Endothelial cell of umbilical vein (primary cell): ENCODE results near the gene DAB2IP. TPM values are rescaled to one million over a fixed set of nuclear protein-coding genes. Genes with fewer than 3 reads are reported as not detected.

ENCODE experiments used
- BruUV-seq: library from RNA; stranded (reverse); fragments of 400-500 nt; replicated peaks from 2 replicates; lab custom pipeline; 2021; lab: Mats Ljungman, UMichigan
- CTCF ChIA-PET: fragments of 300-600, 350-600 bp; sonication (Branson Sonifier 250); formaldehyde crosslinking; loops from one replicate; lab custom pipeline; 2021; ENCODE audit warnings: antibody characterized with exemption, inconsistent platforms; lab: Charles Lee
- POLR2A ChIA-PET: fragments of 300-600, 350-600 bp; sonication (Branson Sonifier 250); formaldehyde crosslinking; loops from one replicate; lab custom pipeline; 2021; ENCODE audit warnings: antibody characterized with exemption, inconsistent platforms; lab: Charles Lee
- DNase-seq: peaks from one replicate; pipeline ENCODE4 v3.0.0-alpha.2; 2011; ENCODE audit warnings: low read depth, low spot score
- FAIRE-seq: peaks from 2 replicates; lab custom pipeline; 2011; peaks lifted over from hg19 to GRCh38; lab: Jason Lieb, UNC
- H2AFZ ChIP-seq: 2 replicates; pipeline ENCODE4 v1.6.0; 2012; ENCODE audit warnings: low read depth, low read length, control low read depth, inconsistent platforms
- H3K27ac ChIP-seq: 2 replicates; pipeline ENCODE4 v1.5.1; 2011; ENCODE audit warnings: low read depth, mild to moderate bottlenecking, control low read depth, low read length, moderate library complexity; ENCODE audit not compliant: insufficient read depth
- H3K27me3 ChIP-seq, 2 experiments: 2 replicates each; pipeline versions ENCODE4 v1.6.0 to v1.6.1; 2011; ENCODE audit warnings: low read length in 2 of 2, mixed read lengths in 1 of 2; ENCODE audit not compliant: control insufficient read depth in 2 of 2, insufficient read depth in 2 of 2
- H3K36me3 ChIP-seq, 2 experiments: 2 replicates in 1 of 2; 3 replicates in 1 of 2; pipeline ENCODE4 v1.5.1; 2011; ENCODE audit warnings: low read length in 2 of 2, mild to moderate bottlenecking in 1 of 2, moderate library complexity in 1 of 2; ENCODE audit not compliant: control insufficient read depth in 2 of 2, insufficient read depth in 2 of 2; ENCODE audit errors: extremely low read depth in 1 of 2
- H3K4me1 ChIP-seq: 3 replicates; pipeline ENCODE4 v1.5.1; 2011; ENCODE audit warnings: mild to moderate bottlenecking, low read length; ENCODE audit not compliant: control insufficient read depth, insufficient read depth; ENCODE audit errors: extremely low read depth
- H3K4me2 ChIP-seq: 2 replicates; pipeline ENCODE4 v1.6.1; 2011; ENCODE audit warnings: low read length, control low read depth, mixed read lengths; ENCODE audit not compliant: insufficient read depth
- H3K4me3 ChIP-seq, 3 experiments: fragments of 200-600 bp in 1 of 3; sonication (generic), shearing (Covaris generic) in 1 of 3; replicated peaks in 1 of 3; 2 replicates each; pipeline ENCODE4 v1.5.1; 2011 to 2016; ENCODE audit warnings: control low read depth in 3 of 3, low read length in 3 of 3, mild to moderate bottlenecking in 2 of 3, inconsistent platforms in 1 of 3, low read depth in 1 of 3, moderate library complexity in 1 of 3; ENCODE audit not compliant: insufficient read depth in 1 of 3
- H3K79me2 ChIP-seq: 2 replicates; pipeline ENCODE4 v1.6.0; 2012; ENCODE audit warnings: low read length, inconsistent platforms; ENCODE audit not compliant: control insufficient read depth, insufficient read depth
- H3K9ac ChIP-seq: replicated peaks from 2 replicates; pipeline ENCODE3; 2011; ENCODE audit warnings: low read length, control low read depth; ENCODE audit not compliant: insufficient read depth; ENCODE audit errors: extremely low read depth
- H3K9me1 ChIP-seq: replicated peaks from 3 replicates; pipeline ENCODE4 v1.6.0; 2011; ENCODE audit warnings: mild to moderate bottlenecking, low read length; ENCODE audit not compliant: control insufficient read depth, insufficient read depth; ENCODE audit errors: extremely low read depth
- H3K9me3 ChIP-seq: replicated peaks from 2 replicates; pipeline ENCODE4 v1.5.1; 2012; ENCODE audit warnings: low read length, inconsistent platforms; ENCODE audit not compliant: control insufficient read depth, insufficient read depth
- H4K20me1 ChIP-seq: replicated peaks from 2 replicates; pipeline ENCODE3; 2011; ENCODE audit warnings: mild to moderate bottlenecking, low read length; ENCODE audit not compliant: control insufficient read depth, insufficient read depth; ENCODE audit errors: extremely low read depth
- CTCF ChIP-seq, 2 donors: IDR thresholded peaks; 1 replicate in 1 of 2; 2 replicates in 1 of 2; pipeline ENCODE4 v1.5.1; 2011; ENCODE audit warnings: low read length in 2 of 2, mild to moderate bottlenecking in 2 of 2, moderate library complexity in 2 of 2, control low read depth in 1 of 2, inconsistent platforms in 1 of 2, low read depth in 1 of 2; ENCODE audit not compliant: insufficient read depth in 1 of 2; ENCODE audit errors: extremely low read depth in 1 of 2
- EZH2 ChIP-seq: IDR thresholded peaks from 2 replicates; pipeline ENCODE4 v1.6.1; 2012; ENCODE audit warnings: borderline replicate concordance, low read depth, mild to moderate bottlenecking, moderate library complexity, low read length, inconsistent platforms; ENCODE audit not compliant: severe bottlenecking
- FOS ChIP-seq: IDR thresholded peaks from 2 replicates; pipeline ENCODE4 v1.6.1; 2011; ENCODE audit warnings: mild to moderate bottlenecking, low read length, moderate library complexity, borderline replicate concordance; ENCODE audit not compliant: insufficient read depth
- GATA2 ChIP-seq: IDR thresholded peaks from 2 replicates; pipeline ENCODE4 v1.7.0; 2011; ENCODE audit warnings: low read depth, mild to moderate bottlenecking, moderate library complexity, mixed read lengths, low read length; ENCODE audit not compliant: insufficient read length, insufficient read depth
- MAX ChIP-seq: IDR thresholded peaks from 2 replicates; pipeline ENCODE4 v1.6.1; 2011; ENCODE audit not compliant: insufficient read depth, insufficient read length
- MYC ChIP-seq: IDR thresholded peaks from one replicate; pipeline ENCODE4 v1.6.1; 2011; ENCODE audit warnings: mild to moderate bottlenecking, low read depth, low read length
- POLR2AphosphoS5 ChIP-seq: IDR thresholded peaks from 2 replicates; pipeline ENCODE4 v1.6.1; 2012; ENCODE audit warnings: low read depth, mild to moderate bottlenecking, control low read depth, low read length, moderate library complexity; ENCODE audit not compliant: insufficient read depth
- dilution Hi-C: fragments of 300-500 bp; cut with MboI; formaldehyde crosslinking; loops from one replicate; pipeline ENCODE4 v1.15.0; 2019; ENCODE audit warnings: low sequenced_read_pairs; ENCODE audit not compliant: extremely low pct_ligation_motif_present
- intact Hi-C: fragments of 100-400 bp; cut with micrococcal nuclease; formaldehyde crosslinking; loops from one replicate; pipeline ENCODE4 v1.10.0; 2022
- polyA plus RNA-seq, 4 experiments: library from polyadenylated mRNA; depleted of rRNA in 3 of 4; stranded (reverse) in 3 of 4; unstranded in 1 of 4; fragments of >200 nt; gene quantifications; 2 replicates each; pipeline versions ENCODE4 v1.2.1 to v1.2.3, GENCODE V29; 2011 to 2012; ENCODE audit warnings: missing spikeins in 1 of 4
- total RNA-seq: library from RNA; stranded (reverse); gene quantifications from 2 replicates; pipeline ENCODE4 v1.2.3, GENCODE V29; 2021

The DAB2IP gene
- total and polyA plus RNA-seq, 2 donors (not counting 3 experiments of a cell fraction or from before 2014, with no cell fraction given), result 29.2 to 53.6 TPM

- no peak overlapping the region for H3K4me3 ChIP-seq
- no peak for FAIRE-seq
These were observed 40.8 kb upstream of the DAB2IP start for GRCh38 chr9:121610638-121610953.

More at GRCh38 chr9:121610638-121610953, 40.8 kb upstream of the DAB2IP start:
- intact Hi-C loops, result loop anchor here (5.0 kb wide), 1 partner anchor 43 kb away; no protein-coding TSS in a partner anchor
- Histone ChIP-seq H3K4me1 (peaks cover 8% of the 10 kb centered on the region), H3K4me2 (no peak overlapping the region), H3K9ac (no peak overlapping the region), H3K9me3 (no peaks in the 10 kb centered on the region), H4K20me1 (no peaks in the 10 kb centered on the region), H3K36me3 (no peaks in the 10 kb centered on the region), H3K27ac (no peak overlapping the region), H2AFZ (no peak overlapping the region), H3K79me2 (no peaks in the 10 kb centered on the region), H3K9me1 (no peaks in the 10 kb centered on the region), H3K27me3 (peaks cover 0 to 9% of the 10 kb centered on the region in 2 experiments)
- BruUV-seq, result no TSS peak
- ChIA-PET CTCF (interaction anchor here (1.0 to 1.8 kb wide), 5 partner anchors 10 to 65 kb away, joined by 3 to 14 read pairs (median 4); no protein-coding TSS in a partner anchor), POLR2A (no interaction called here)
- TF ChIP-seq MAX (no peak), MYC (no peak), GATA2 (no peak), POLR2AphosphoS5 (no peak), EZH2 (no peak), CTCF (IDR thresholded peaks at IDR 0.05; ENCODE audit: extremely low read depth in 1 of 2, insufficient read depth in 1 of 2, low read depth in 1 of 2, low read length in 2 of 2) (no peak), FOS (no peak)
- dilution Hi-C loops, result no loop called here
- no peak for DNase-seq
